B cell (primary cell): ENCODE measurements around the gene PRDX3. TPM values are rescaled to one million over a fixed set of nuclear protein-coding genes. Genes with fewer than 3 reads are reported as not detected.

Experiments used
- ATAC-seq: fragments of 200-7000 bp; cut with Tn5 transposase; one replicate; pipeline ENCODE4 v1.10.0; 2021; ENCODE audit warnings: low read depth, mild to moderate bottlenecking, moderate number of reproducible peaks, moderate library complexity
- CTCF ChIA-PET: fragments of 350-600 bp; sonication (Branson Sonifier 250); formaldehyde crosslinking; loops from one replicate; lab custom pipeline; 2021; ENCODE audit warnings: antibody characterized with exemption, inconsistent platforms; lab: Charles Lee
- POLR2A ChIA-PET: fragments of 350-600 bp; sonication (Branson Sonifier 250); formaldehyde crosslinking; loops from one replicate; lab custom pipeline; 2021; ENCODE audit warnings: antibody characterized with exemption; lab: Charles Lee
- DNase-seq: peaks from one replicate; pipeline ENCODE4 v3.0.0; 2013
- H2AFZ ChIP-seq: 2 replicates; pipeline ENCODE4 v1.6.1; 2012; ENCODE audit warnings: mild to moderate bottlenecking, low read depth, low read length; ENCODE audit not compliant: insufficient read depth, poor library complexity, severe bottlenecking
- H3K27ac ChIP-seq, 2 donors: 1 replicate in 1 of 2; 2 replicates in 1 of 2; pipeline ENCODE4 v1.5.1; 2012 to 2013; ENCODE audit warnings: low read length in 2 of 2, mild to moderate bottlenecking in 2 of 2, moderate library complexity in 1 of 2
- H3K27me3 ChIP-seq, 4 experiments: fragments of 200-600 bp in 1 of 4; sonication (generic) in 1 of 4; replicated peaks in 1 of 4; 1 replicate in 2 of 4; 2 replicates in 2 of 4; pipeline versions ENCODE4 v1.6.1 to v1.7.0; 2013 to 2016; ENCODE audit warnings: low read length in 3 of 4, mild to moderate bottlenecking in 2 of 4, mixed read lengths in 1 of 4, moderate library complexity in 1 of 4; ENCODE audit not compliant: insufficient read depth in 4 of 4, control insufficient read depth in 3 of 4; ENCODE audit errors: control extremely low read depth in 1 of 4
- H3K36me3 ChIP-seq, 2 experiments: replicated peaks in 1 of 2; 1 replicate in 1 of 2; 2 replicates in 1 of 2; pipeline versions ENCODE4 v1.6.1 to v1.7.1; 2013; ENCODE audit warnings: low read length in 1 of 2; ENCODE audit not compliant: insufficient read depth in 2 of 2, control insufficient read depth in 1 of 2; ENCODE audit errors: control extremely low read depth in 1 of 2, extremely low read depth in 1 of 2
- H3K4me1 ChIP-seq, 2 donors: fragments of 200-600 bp in 1 of 2; sonication (generic) in 1 of 2; 1 replicate in 1 of 2; 2 replicates in 1 of 2; pipeline versions ENCODE4 v1.5.1 to v1.6.1; 2013 to 2017; ENCODE audit warnings: low read length in 2 of 2; ENCODE audit not compliant: control insufficient read depth in 2 of 2, insufficient read depth in 2 of 2
- H3K4me2 ChIP-seq: replicated peaks from 2 replicates; pipeline ENCODE3; 2012; ENCODE audit warnings: mild to moderate bottlenecking, low read depth, low read length; ENCODE audit not compliant: poor library complexity, severe bottlenecking
- H3K4me3 ChIP-seq, 5 experiments: fragments of 200-600 bp in 1 of 5; sonication (generic) in 1 of 5; 1 replicate in 3 of 5; 2 replicates in 2 of 5; pipeline versions ENCODE4 v1.5.1 to v1.7.0; 2011 to 2016; ENCODE audit warnings: low read length in 4 of 5, mild to moderate bottlenecking in 4 of 5, low read depth in 2 of 5, control low read depth in 1 of 5, moderate library complexity in 1 of 5; ENCODE audit not compliant: insufficient read depth in 1 of 5; ENCODE audit errors: control extremely low read depth in 1 of 5, extremely low read depth in 1 of 5
- H3K79me2 ChIP-seq: fragments of 200-600 bp; sonication (generic); one replicate; pipeline ENCODE4 v1.6.0; 2016; ENCODE audit warnings: low read length; ENCODE audit not compliant: control insufficient read depth, insufficient read depth
- H3K9ac ChIP-seq: fragments of 200-600 bp; sonication (generic); 2 replicates; pipeline ENCODE4 v1.6.1; 2017; ENCODE audit warnings: mild to moderate bottlenecking, low read length, moderate library complexity
- H3K9me3 ChIP-seq, 3 donors: one replicate each; pipeline versions ENCODE4 v1.6.1 to v1.7.1; 2013; ENCODE audit warnings: low read length in 2 of 3; ENCODE audit not compliant: control insufficient read depth in 2 of 3, insufficient read depth in 1 of 3; ENCODE audit errors: control extremely low read depth in 1 of 3
- H4K20me1 ChIP-seq: 2 replicates; pipeline ENCODE4 v1.6.0; 2012; ENCODE audit warnings: mild to moderate bottlenecking, low read length; ENCODE audit not compliant: insufficient read depth, control insufficient read depth, poor library complexity, severe bottlenecking
- H3K27ac Mint-ChIP-seq: one replicate; pipeline ENCODE4 v1.8.0; 2021; ENCODE audit warnings: mixed read lengths
- H3K27me3 Mint-ChIP-seq: one replicate; pipeline ENCODE4 v1.8.0; 2021; ENCODE audit warnings: mixed read lengths
- H3K4me1 Mint-ChIP-seq: one replicate; pipeline ENCODE4 v1.8.0; 2021; ENCODE audit warnings: mixed read lengths
- H3K4me3 Mint-ChIP-seq: one replicate; pipeline ENCODE4 v1.8.0; 2021; ENCODE audit warnings: mixed read lengths
- H3K9me3 Mint-ChIP-seq: one replicate; pipeline ENCODE4 v1.8.0; 2022; ENCODE audit warnings: mixed read lengths; ENCODE audit not compliant: insufficient read depth
- CTCF ChIP-seq: fragments of 200-600 bp; IDR thresholded peaks from one replicate; pipeline ENCODE4 v1.8.0; 2022; ENCODE audit warnings: antibody characterized with exemption, mild to moderate bottlenecking
- EZH2 ChIP-seq: IDR thresholded peaks from 2 replicates; pipeline ENCODE4 v1.6.1; 2012; ENCODE audit warnings: borderline replicate concordance, low read depth, mild to moderate bottlenecking, moderate library complexity, low read length; ENCODE audit not compliant: insufficient read depth, poor library complexity, severe bottlenecking
- WGBS: methylation state at CpG from one replicate; pipeline ENCODE4 v1.1.5; 2013; ENCODE audit warnings: missing lambda C conversion rate; ENCODE audit not compliant: insufficient coverage; 5-methylcytosine and 5-hydroxymethylcytosine counted together
- intact Hi-C: fragments of 100-400 bp; cut with micrococcal nuclease; formaldehyde crosslinking; loops from one replicate; pipeline ENCODE4 v1.10.0; 2022
- polyA plus RNA-seq: library from polyadenylated mRNA; depleted of rRNA; stranded (reverse); fragments of >200 nt; gene quantifications from 2 replicates; pipeline ENCODE4 v1.2.3, GENCODE V29; 2012
- total RNA-seq, 2 donors: library from RNA; stranded (reverse); fragments of 120-200 nt in 1 of 2; gene quantifications; 1 replicate in 1 of 2; 2 replicates in 1 of 2; pipeline versions ENCODE4 v1.2.3 to v1.2.4, GENCODE V29; 2013 to 2022

Gene PRDX3
- total and polyA plus RNA-seq, 2 donors (not counting 1 experiment from before 2014, with no cell fraction given), result 18.0 to 36.3 TPM

GRCh38 chr10:119143657-119144056 is 35.0 kb downstream of the PRDX3 start:
- Mint-ChIP-seq H3K9me3 (no peaks in the 10 kb centered on the region), H3K27me3 (no peaks in the 10 kb centered on the region), H3K27ac (no peak overlapping the region), H3K4me1 (no peaks in the 10 kb centered on the region), H3K4me3 (no peak overlapping the region)
- no peak overlapping the region for H3K27ac ChIP-seq
- H3K79me2 ChIP-seq, result no peaks in the 10 kb centered on the region
- no peaks in the 10 kb centered on the region for H3K9me3 ChIP-seq
- POLR2A ChIA-PET, result no interaction called here
- no peak overlapping the region for H3K4me2 ChIP-seq
- H3K27me3 ChIP-seq, result no peaks in the 10 kb centered on the region
- no peaks in the 10 kb centered on the region for H4K20me1 ChIP-seq
- H3K36me3 ChIP-seq, result peaks cover 1 to 14% of the 10 kb centered on the region in 2 experiments
- H3K4me3 ChIP-seq, result no peak overlapping the region
- no peaks in the 10 kb centered on the region for H3K4me1 ChIP-seq
- no peak overlapping the region for H2AFZ ChIP-seq
- ATAC-seq (no peak), DNase-seq (no peak)
- intact Hi-C loops, result no loop called here
- 95% methylated on average over 5 of the region's 10 CpGs for WGBS
- no peak for TF ChIP-seq CTCF
- TF ChIP-seq EZH2, result no peak
- CTCF ChIA-PET, result no interaction called here
- H3K9ac ChIP-seq, result no peak overlapping the region

- no peaks in the 10 kb centered on the region for H3K9me3 Mint-ChIP-seq
- Histone ChIP-seq H3K4me1 (no peaks in the 10 kb centered on the region), H3K79me2 (no peaks in the 10 kb centered on the region), H3K4me2 (no peak overlapping the region), H3K27me3 (no peaks in the 10 kb centered on the region), H3K4me3 (no peak overlapping the region), H3K9me3 (no peaks in the 10 kb centered on the region), H3K36me3 (peaks cover 0 to 4% of the 10 kb centered on the region in 2 experiments), H3K9ac (no peak overlapping the region), H2AFZ (no peak overlapping the region), H4K20me1 (no peaks in the 10 kb centered on the region), H3K27ac (no peak overlapping the region)
- no peaks in the 10 kb centered on the region for H3K27me3 Mint-ChIP-seq
- no peak overlapping the region for H3K4me3 Mint-ChIP-seq
- intact Hi-C loops, result no loop called here
- ChIA-PET POLR2A (no interaction called here), CTCF (interaction anchor here (1.3 to 1.6 kb wide), 3 partner anchors 266 to 349 kb away, joined by 3 to 6 read pairs (median 5); no protein-coding TSS in a partner anchor)
- WGBS, result 97% methylated on average over 14 of the region's 21 CpGs
- no peak for TF ChIP-seq CTCF
- no peak for TF ChIP-seq EZH2
- ATAC-seq, result no peak
- DNase-seq, result no peak
- peaks cover 1% of the 10 kb centered on the region for H3K4me1 Mint-ChIP-seq
- peak overlapping the region; percentile 20 for H3K27ac Mint-ChIP-seq
These were observed 37.9 kb downstream of the PRDX3 start for GRCh38 chr10:119140603-119141245.
